Measurements from ENCODE around the gene OR52M1. TPM values are rescaled to one million over a fixed set of nuclear protein-coding genes. Genes with fewer than 3 reads are reported as not detected.

OR52M1 gene
- polyA plus RNA-seq, 3 donors: not detected

DNA sequence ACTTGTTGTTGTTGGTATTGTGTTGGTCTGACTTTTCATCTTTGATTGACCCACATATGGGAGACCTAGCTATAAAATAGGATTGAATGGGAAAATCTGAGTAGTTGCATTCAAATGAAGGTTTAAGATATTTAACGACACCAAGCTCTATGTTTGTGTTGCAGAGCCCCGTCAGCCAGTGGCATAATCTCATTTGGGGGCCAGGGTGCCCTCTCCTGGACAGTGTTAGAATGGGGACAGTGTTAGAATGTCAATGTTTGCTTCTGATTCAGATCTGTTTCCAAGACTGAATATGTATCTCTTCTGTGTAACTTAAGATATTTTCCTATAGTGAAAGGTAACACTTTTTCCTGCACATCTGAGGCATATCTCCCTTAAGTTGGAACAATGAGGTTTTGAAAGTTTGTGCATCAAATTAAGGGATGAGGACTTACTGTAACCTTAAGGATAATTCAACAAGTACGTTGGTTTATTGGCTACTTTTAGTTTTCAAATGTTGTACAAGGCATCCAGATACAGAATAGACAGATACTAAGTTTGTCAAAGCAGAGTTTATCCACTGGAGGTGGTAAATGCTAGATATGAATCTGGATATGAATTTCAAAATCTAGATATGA lies 5.3 kb upstream of the OR52M1 start:
- Mint-ChIP-seq H3K4me3 (no peak overlapping the region), H3K27me3 (ENCODE audit: low read depth in 3 of 3) (peaks cover 3 to 5% (median 4%) of the 10 kb centered on the region in 3 donors), H3K27ac (no peak overlapping the region), H3K9me3 (peaks cover 0 to 4% (median 0%) of the 10 kb centered on the region in 7 donors), H3K36me3 (no peaks in the 10 kb centered on the region), H3K4me1 (peaks cover 3% of the 10 kb centered on the region)
- Histone ChIP-seq H3K9me3 (replicated peaks in 1 of 2; ENCODE audit: control insufficient read depth in 1 of 2, insufficient read depth in 1 of 2, low read length in 2 of 2) (no peaks in the 10 kb centered on the region), H3K4me1 (ENCODE audit: control insufficient read depth in 1 of 2, insufficient read depth in 2 of 2, low read length in 2 of 2) (no peaks in the 10 kb centered on the region), H3K27ac (ENCODE audit: low read depth in 1 of 2, low read length in 2 of 2) (no peak overlapping the region), H3K79me2 (ENCODE audit: insufficient read depth, low read length) (no peaks in the 10 kb centered on the region), H4K20me1 (ENCODE audit: insufficient read depth, low read length) (no peaks in the 10 kb centered on the region), H3K27me3 (ENCODE audit: control insufficient read depth in 2 of 2, insufficient read depth in 2 of 2, low read length in 2 of 2) (peaks cover 9 to 12% of the 10 kb centered on the region in 2 donors), H3K9ac (ENCODE audit: insufficient read depth, low read length, poor library complexity, severe bottlenecking) (no peak overlapping the region), H3K36me3 (replicated peaks in 1 of 2; ENCODE audit: control insufficient read depth in 1 of 2, insufficient read depth in 2 of 2, low read length in 2 of 2) (no peaks in the 10 kb centered on the region), H2AFZ (ENCODE audit: insufficient read depth, low read depth, low read length, poor library complexity, severe bottlenecking) (no peak overlapping the region), H3K4me2 (replicated peaks; ENCODE audit: extremely low read depth, low read length, poor library complexity, severe bottlenecking) (no peak overlapping the region), H3K4me3 (replicated peaks in 1 of 3; ENCODE audit: low read depth in 2 of 3, low read length in 3 of 3) (no peak overlapping the region)
- peak; percentile 17 to 42 (median 34) for DNase-seq
- TF ChIP-seq, protein P1, sequence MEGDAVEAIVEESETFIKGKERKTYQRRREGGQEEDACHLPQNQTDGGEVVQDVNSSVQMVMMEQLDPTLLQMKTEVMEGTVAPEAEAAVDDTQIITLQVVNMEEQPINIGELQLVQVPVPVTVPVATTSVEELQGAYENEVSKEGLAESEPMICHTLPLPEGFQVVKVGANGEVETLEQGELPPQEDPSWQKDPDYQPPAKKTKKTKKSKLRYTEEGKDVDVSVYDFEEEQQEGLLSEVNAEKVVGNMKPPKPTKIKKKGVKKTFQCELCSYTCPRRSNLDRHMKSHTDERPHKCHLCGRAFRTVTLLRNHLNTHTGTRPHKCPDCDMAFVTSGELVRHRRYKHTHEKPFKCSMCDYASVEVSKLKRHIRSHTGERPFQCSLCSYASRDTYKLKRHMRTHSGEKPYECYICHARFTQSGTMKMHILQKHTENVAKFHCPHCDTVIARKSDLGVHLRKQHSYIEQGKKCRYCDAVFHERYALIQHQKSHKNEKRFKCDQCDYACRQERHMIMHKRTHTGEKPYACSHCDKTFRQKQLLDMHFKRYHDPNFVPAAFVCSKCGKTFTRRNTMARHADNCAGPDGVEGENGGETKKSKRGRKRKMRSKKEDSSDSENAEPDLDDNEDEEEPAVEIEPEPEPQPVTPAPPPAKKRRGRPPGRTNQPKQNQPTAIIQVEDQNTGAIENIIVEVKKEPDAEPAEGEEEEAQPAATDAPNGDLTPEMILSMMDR (IDR thresholded peaks at IDR 0.05): peak; percentile 81
- WGBS (ENCODE audit: insufficient coverage): 0% methylated on average over 1 of the region's 3 CpGs
- intact Hi-C loops (cut with micrococcal nuclease): loop anchor here (1.0 to 2.0 kb wide), 2 partner anchors 351 to 352 kb away; no protein-coding TSS in a partner anchor

DNA sequence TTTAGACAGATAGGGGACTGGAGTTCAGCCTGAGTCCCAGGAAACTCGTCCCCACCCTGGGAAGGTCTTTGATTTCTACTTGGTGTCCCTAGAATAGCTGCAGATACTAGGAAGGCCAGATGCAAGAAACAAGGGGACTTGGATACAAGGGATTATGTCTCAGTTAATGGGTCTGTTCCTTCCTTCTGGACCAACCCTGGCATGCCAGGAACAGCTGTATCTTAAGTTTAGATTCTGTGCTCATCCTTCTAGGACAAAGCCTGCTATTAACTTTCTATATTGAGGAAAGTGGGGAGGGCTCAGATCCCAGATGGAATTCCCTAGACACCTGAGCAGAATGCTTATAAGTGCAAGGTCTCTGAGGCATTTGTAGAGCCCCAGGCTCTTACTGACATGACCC lies 3.9 kb upstream of the OR52M1 start:
- no peak overlapping the region for H3K4me2 ChIP-seq (replicated peaks; ENCODE audit: extremely low read depth, low read length, poor library complexity, severe bottlenecking)
- no peaks in the 10 kb centered on the region for H3K4me1 ChIP-seq (ENCODE audit: control insufficient read depth in 1 of 2, insufficient read depth in 2 of 2, low read length in 2 of 2)
- no peak overlapping the region for H3K27ac ChIP-seq (ENCODE audit: low read depth in 1 of 2, low read length in 2 of 2)
- H3K79me2 ChIP-seq (ENCODE audit: insufficient read depth, low read length): no peaks in the 10 kb centered on the region
- DNase-seq: no peak
- no peaks in the 10 kb centered on the region for H3K36me3 ChIP-seq (replicated peaks in 1 of 2; ENCODE audit: control insufficient read depth in 1 of 2, insufficient read depth in 2 of 2, low read length in 2 of 2)
- no peak overlapping the region for H2AFZ ChIP-seq (ENCODE audit: insufficient read depth, low read depth, low read length, poor library complexity, severe bottlenecking)
- TF ChIP-seq, protein P1 (IDR thresholded peaks at IDR 0.05): no peak
- H3K4me3 ChIP-seq (replicated peaks in 1 of 3; ENCODE audit: low read depth in 2 of 3, low read length in 3 of 3): no peak overlapping the region
- H3K27ac Mint-ChIP-seq: no peak overlapping the region
- peaks cover 4 to 10% (median 4%) of the 10 kb centered on the region in 3 donors for H3K27me3 Mint-ChIP-seq (ENCODE audit: low read depth in 3 of 3)
- H3K27me3 ChIP-seq (ENCODE audit: control insufficient read depth in 2 of 2, insufficient read depth in 2 of 2, low read length in 2 of 2): peaks cover 9 to 12% of the 10 kb centered on the region in 2 donors
- 20% methylated on average over 1 of the region's 1 CpG for WGBS (ENCODE audit: insufficient coverage)
- H3K9me3 Mint-ChIP-seq: peaks cover 0 to 4% (median 0%) of the 10 kb centered on the region in 7 donors
- no peaks in the 10 kb centered on the region for H4K20me1 ChIP-seq (ENCODE audit: insufficient read depth, low read length)
- no peak overlapping the region for H3K9ac ChIP-seq (ENCODE audit: insufficient read depth, low read length, poor library complexity, severe bottlenecking)
- no peaks in the 10 kb centered on the region for H3K9me3 ChIP-seq (replicated peaks in 1 of 2; ENCODE audit: control insufficient read depth in 1 of 2, insufficient read depth in 1 of 2, low read length in 2 of 2)
- no peak overlapping the region for H3K4me3 Mint-ChIP-seq
- intact Hi-C loops (cut with micrococcal nuclease): no loop called here
- no peaks in the 10 kb centered on the region for H3K36me3 Mint-ChIP-seq
- peaks cover 3% of the 10 kb centered on the region for H3K4me1 Mint-ChIP-seq
